D721Med (cell line): ENCODE results near the gene PSMG1.
A peak's percentile ranks its signal among the peaks of the same experiment; 100 is the strongest.

ENCODE experiments used
- DNase-seq: peaks from one replicate; pipeline ENCODE4 v3.0.0; 2011; ENCODE audit warnings: low spot score; ENCODE audit not compliant: insufficient read length
- FAIRE-seq: peaks from 2 replicates; lab custom pipeline; 2011; peaks lifted over from hg19 to GRCh38; lab: Jason Lieb, UNC
- CTCF ChIP-seq: IDR thresholded peaks from 2 replicates; pipeline ENCODE4 v1.5.1; 2012; ENCODE audit warnings: mild to moderate bottlenecking, control low read depth; ENCODE audit not compliant: insufficient read depth; ENCODE audit errors: missing control alignments

The PSMG1 gene

GRCh38 chr21:39218082-39218409 is 34.8 kb upstream of the PSMG1 start:
- no peak for FAIRE-seq
- TF ChIP-seq CTCF = no peak

DNA sequence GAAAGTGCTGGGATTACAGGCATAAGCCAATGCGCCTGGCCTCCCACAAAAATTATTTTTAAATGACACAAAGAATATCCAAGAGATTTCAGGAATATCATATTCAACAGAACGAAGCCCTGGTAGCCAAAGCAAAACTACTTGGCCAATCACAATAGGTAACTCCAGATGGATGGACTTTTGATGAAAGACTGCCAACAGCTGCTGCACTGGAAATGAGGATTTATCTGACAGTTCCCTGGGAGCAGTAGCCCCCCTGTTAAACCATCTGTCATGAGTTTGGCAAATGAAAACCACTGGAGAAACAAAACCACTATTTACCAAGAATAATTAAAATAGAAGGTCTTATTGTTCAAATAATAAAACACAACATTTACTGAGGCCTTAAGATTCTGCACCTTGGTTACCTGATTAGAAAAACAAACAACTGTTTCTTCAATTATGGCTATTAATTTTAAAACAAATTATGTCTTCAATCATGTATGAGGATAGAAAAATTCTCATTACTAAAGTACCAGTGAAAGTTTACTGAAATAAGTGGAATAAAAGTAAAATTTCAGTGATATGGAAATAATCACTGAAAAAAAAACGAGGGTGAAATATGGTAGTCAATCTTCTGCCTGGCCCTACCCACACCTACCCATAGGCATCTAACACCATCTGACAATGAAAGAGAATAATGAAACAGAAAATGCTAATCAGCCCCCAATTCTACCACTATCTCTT is 34.3 kb upstream of the PSMG1 start:
- no peak for TF ChIP-seq CTCF
- DNase-seq (no peak), FAIRE-seq (no peak)

More at GRCh38 chr21:39218082-39218409, 34.8 kb upstream of the PSMG1 start:
- no peak for DNase-seq

DNA sequence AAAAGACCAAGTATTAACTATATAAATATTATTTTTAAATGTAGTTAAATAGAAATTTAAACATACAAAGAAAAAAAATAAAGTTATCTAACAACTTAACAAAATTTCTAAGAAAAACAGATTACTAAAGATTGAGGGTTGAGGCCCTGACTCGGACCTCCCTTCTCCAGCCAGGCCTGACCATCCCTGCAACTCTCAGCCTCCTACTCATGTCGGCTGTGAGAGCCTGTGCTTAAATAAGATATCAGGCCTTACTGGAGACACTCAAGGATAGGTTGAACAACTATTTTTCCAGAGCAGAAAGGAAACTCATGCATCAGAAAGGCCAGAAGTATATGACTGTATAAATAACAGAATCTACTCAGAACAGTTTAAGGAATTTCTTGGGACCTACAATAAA is 33.0 kb upstream of the PSMG1 start:
- FAIRE-seq (no peak), DNase-seq (no peak)
- no peak for TF ChIP-seq CTCF

GRCh38 chr21:39215078-39215477 is 31.8 kb upstream of the PSMG1 start:
- TF ChIP-seq CTCF = no peak
- FAIRE-seq (no peak), DNase-seq (no peak)

DNA sequence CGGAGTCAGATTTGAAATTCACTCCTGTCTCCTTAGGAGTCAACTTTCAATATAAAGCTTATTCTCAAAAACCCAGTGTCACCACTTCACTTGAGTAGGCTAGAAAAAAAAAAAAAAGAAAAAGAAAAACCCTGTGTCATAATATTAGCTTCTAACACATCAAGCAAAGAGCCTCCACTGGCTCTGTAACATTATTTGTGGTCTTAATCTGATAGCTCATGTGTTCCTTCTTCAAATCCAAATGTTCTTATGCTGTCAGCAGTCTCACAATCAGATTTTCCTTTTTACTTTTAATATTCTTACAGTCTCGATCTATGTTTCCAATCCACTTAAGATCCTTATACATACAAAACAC is 26.1 kb upstream of the PSMG1 start:
- DNase-seq (no peak), FAIRE-seq (peak; percentile 48)
- TF ChIP-seq CTCF = no peak

DNA sequence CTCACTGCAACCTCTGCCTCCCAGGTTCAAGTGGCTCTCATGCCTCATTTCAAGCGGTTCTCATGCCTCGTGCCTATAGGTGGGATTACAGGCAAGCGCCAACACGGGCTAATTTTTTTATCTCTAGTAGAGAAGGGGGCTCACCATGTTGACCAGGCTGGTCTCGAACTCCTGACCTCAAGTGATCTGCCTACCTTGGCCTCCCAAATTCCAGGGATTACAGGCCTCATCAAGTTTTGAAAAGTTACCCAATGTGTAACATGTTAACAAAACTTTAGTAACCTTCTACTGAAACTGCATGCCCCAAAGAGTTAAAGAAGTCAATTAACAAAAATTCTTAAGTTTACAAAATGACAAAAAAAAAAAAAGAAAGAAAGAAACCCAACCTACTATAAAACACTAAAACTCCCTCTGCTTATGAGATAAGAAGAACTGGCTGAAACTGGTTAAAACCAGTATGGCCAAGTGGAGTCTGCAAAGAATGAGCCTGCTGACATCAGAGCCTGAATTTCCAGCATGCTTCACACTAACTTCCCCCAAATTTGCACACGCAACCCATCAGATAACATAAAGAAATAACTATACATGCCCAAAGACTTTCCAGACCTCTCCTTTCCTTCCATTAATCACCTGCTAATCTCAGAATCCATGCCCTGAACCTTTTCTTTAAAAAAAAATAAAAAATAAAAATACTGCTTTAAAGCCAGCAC is 25.5 kb upstream of the PSMG1 start:
- TF ChIP-seq CTCF = no peak
- FAIRE-seq (no peak), DNase-seq (no peak)

GRCh38 chr21:39204134-39204533 is 20.9 kb upstream of the PSMG1 start:
- FAIRE-seq = no peak
- DNase-seq = no peak
- TF ChIP-seq CTCF = no peak
